ENCODE measurements around the gene RNASEL.
"Not testable (repeated sequence)": the region's sequence is repeated elsewhere in the genome, so short reads cannot be mapped to it uniquely, and the experiment has no call there.

The RNASEL gene

GRCh38 chr1:182555493-182555892 lies 33.6 kb downstream of the RNASEL start:
- DNase-seq = no peak

- no peak for DNase-seq
Observed at GRCh38 chr1:182552527-182552926, 36.5 kb downstream of the RNASEL start.

- DNase-seq = no peak
Observed at GRCh38 chr1:182549811-182550210, 39.2 kb downstream of the RNASEL start.

- DNase-seq = no peak
Observed at GRCh38 chr1:182549346-182549745, 39.7 kb downstream of the RNASEL start.

- no peak for DNase-seq
Observed at GRCh38 chr1:182533896-182534295, 55.2 kb downstream of the RNASEL start.

- not testable (repeated sequence) for DNase-seq
Observed at GRCh38 chr1:182528206-182528605, 60.9 kb downstream of the RNASEL start.

- no peak for DNase-seq
Observed at GRCh38 chr1:182527680-182528079, 61.4 kb downstream of the RNASEL start.

GRCh38 chr1:182525342-182525741 lies 63.7 kb downstream of the RNASEL start:
- DNase-seq = no peak

All from GDM1 (cell line).